AG04449 (cell line): ENCODE data around the gene RGS12.
"Not testable (repeated sequence)": the region's sequence is repeated elsewhere in the genome, so short reads cannot be mapped to it uniquely, and the experiment has no call there.

Source experiments
- CTCF ChIA-PET: fragments of 350-600 bp; formaldehyde crosslinking; extraction: SDS; loops from one replicate; lab custom pipeline; 2021; ENCODE audit warnings: antibody characterized with exemption; lab: Yijun Ruan, JAX
- POLR2A ChIA-PET: fragments of 400-600, 350-600 bp; formaldehyde crosslinking; extraction: SDS; loops from one replicate; lab custom pipeline; 2020; ENCODE audit warnings: antibody characterized with exemption, inconsistent platforms; lab: Yijun Ruan, JAX
- DNase-seq: peaks from one replicate; pipeline ENCODE4 v3.0.0-alpha.2; 2010; ENCODE audit warnings: low read depth, low spot score
- H3K4me3 ChIP-seq: 2 replicates; pipeline ENCODE4 v1.5.1; 2011; ENCODE audit warnings: low read depth, mild to moderate bottlenecking, control low read depth, low read length
- CTCF ChIP-seq: IDR thresholded peaks from one replicate; pipeline ENCODE4 v1.5.1; 2011; ENCODE audit warnings: mild to moderate bottlenecking, moderate library complexity, low read length, control low read depth, inconsistent platforms; ENCODE audit not compliant: insufficient read depth; ENCODE audit errors: missing control alignments

The RGS12 gene

DNA sequence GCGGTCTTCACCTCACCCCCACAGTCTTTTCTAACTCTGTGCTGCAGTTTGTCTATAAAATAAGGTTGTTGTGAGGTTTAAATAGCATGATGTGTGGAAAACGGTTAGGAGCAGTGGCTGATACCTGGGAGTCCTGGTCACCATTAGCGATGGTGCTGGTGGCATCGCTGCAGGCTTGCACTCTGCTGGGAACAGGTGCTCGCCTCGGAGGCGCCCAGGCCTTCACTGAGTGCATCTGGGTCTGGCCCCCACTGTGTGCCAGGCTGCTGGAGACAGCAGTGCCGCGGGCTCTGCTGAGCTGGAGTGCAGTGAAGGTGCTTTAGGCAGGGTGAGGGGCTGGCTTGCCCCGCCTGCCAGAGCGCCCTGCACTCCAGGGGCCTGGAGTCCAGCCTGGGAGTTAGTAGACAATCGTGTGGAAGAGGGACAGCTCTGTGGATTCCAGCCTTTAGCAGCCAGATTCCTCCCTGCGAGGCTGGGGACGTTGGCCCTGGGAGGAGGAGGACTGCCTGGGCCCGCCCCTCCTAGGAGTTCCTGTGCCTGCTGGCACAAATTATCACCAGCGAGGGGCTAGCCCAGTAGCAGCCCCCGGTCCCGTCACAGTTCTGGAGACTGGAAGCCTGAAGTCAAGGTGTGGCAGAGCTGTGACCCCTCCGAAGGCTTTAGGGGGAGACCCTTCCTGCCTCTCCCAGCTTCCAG is 7.3 kb downstream of the RGS12 start:
- no peak for TF ChIP-seq CTCF
- no peak for DNase-seq
- ChIA-PET POLR2A (no interaction called here), CTCF (no interaction called here)
- H3K4me3 ChIP-seq, result no peak overlapping the region

GRCh38 chr4:3300882-3301281 is 8.1 kb downstream of the RGS12 start:
- CTCF ChIA-PET, H3K4me3 ChIP-seq, POLR2A ChIA-PET, DNase-seq: not testable (repeated sequence)

- ChIA-PET POLR2A (no interaction called here), CTCF (no interaction called here)
- no peak overlapping the region for H3K4me3 ChIP-seq
- no peak for TF ChIP-seq CTCF
- no peak for DNase-seq
Observed at GRCh38 chr4:3301450-3302172, 8.8 kb downstream of the RGS12 start.

DNA sequence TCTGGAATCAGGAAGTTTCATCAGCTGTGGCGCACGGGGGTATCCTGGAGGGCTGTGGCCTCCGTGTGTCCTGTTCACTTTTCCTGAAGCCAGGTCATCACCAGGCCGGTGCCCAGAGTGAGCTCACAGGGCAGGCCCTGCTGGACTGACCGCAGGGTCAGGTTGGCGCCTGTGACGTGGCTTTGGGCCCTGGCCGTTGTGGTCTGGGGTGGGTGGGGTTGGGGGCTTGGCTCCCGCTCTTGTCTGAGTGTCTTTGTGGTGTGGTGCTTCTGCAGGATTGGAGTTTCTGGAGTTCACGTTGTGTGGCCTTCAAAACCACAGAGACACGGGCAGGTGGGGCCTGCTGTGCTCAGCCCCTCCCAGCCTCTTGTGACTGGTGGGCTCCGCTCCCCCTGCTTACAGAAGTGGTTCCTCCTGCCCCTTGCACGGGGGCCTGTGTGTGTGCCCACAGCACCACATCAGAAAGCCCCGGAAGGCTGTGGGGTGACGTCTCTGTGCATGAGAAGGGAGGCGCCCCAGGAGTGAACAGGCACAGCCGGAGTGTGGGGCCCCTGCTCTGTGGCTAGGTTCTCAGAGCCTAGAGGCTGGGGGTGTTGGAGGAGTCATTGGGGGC is 9.5 kb downstream of the RGS12 start:
- ChIA-PET POLR2A (no interaction called here), CTCF (interaction anchor here (0.9 kb wide), 1 partner anchor 9 kb away, joined by 3 read pairs; no protein-coding TSS in a partner anchor)
- DNase-seq, result no peak
- TF ChIP-seq CTCF, result no peak
- no peak overlapping the region for H3K4me3 ChIP-seq

- TF ChIP-seq CTCF, result no peak
- POLR2A ChIA-PET, result no interaction called here
- CTCF ChIA-PET, result interaction anchor here (0.9 kb wide), 2 partner anchors 10 to 43 kb away, joined by 3 read pairs; no protein-coding TSS in a partner anchor
- no peak overlapping the region for H3K4me3 ChIP-seq
- no peak for DNase-seq
Observed at GRCh38 chr4:3302786-3303564, 10.2 kb downstream of the RGS12 start.

DNA sequence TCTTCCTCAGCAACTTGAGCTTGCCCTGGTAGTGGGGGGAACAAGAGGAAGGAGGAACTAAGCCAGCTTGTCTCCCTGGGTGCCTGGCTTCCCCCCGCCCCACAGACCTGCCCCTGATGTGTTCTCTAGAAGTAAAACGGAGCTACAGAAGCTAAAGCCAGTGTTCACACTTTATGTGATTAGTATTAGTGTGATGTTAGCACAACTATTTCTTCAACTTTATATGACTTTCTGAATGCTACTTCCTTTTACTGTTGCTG is 10.7 kb downstream of the RGS12 start:
- no peak overlapping the region for H3K4me3 ChIP-seq
- no peak for DNase-seq
- ChIA-PET POLR2A (no interaction called here), CTCF (interaction anchor here (0.9 kb wide), 1 partner anchor 43 kb away, joined by 3 read pairs; no protein-coding TSS in a partner anchor)
- no peak for TF ChIP-seq CTCF
